Vagina (tissue), 2 donors: ENCODE results near the gene ASH1L. TPM values are rescaled to one million over a fixed set of nuclear protein-coding genes. Genes with fewer than 3 reads are reported as not detected.
"Not testable (repeated sequence)": the region's sequence is repeated elsewhere in the genome, so short reads cannot be mapped to it uniquely, and the experiment has no call there.

Source experiments
- DNase-seq, 2 donors: peaks; one replicate each; pipeline ENCODE4 v3.0.0-alpha.2; 2017; ENCODE audit errors: extremely low spot score in 2 of 2
- H3K27ac ChIP-seq: fragments of 200-600 bp; sonication (generic); one replicate; pipeline ENCODE4 v1.5.1; 2019
- H3K27me3 ChIP-seq: fragments of 200-600 bp; sonication (generic); one replicate; pipeline ENCODE4 v1.5.1; 2019
- H3K36me3 ChIP-seq, 2 donors: fragments of 200-600 bp; sonication (generic); one replicate each; pipeline ENCODE4 v1.5.1; 2017 to 2019
- H3K4me1 ChIP-seq: fragments of 200-600 bp; sonication (generic); one replicate; pipeline ENCODE4 v1.5.1; 2019
- H3K4me3 ChIP-seq, 2 donors: fragments of 200-600 bp; sonication (generic); 1 replicate in 1 of 2; 2 replicates in 1 of 2; pipeline ENCODE4 v1.5.1; 2016 to 2019
- H3K9me3 ChIP-seq: fragments of 200-600 bp; sonication (generic); one replicate; pipeline ENCODE4 v1.5.1; 2019
- POLR2A ChIP-seq, 2 donors: fragments of 450-650 bp; IDR thresholded peaks; one replicate each; pipeline ENCODE4 v1.6.1; 2017; ENCODE audit warnings: antibody characterized with exemption in 2 of 2, mild to moderate bottlenecking in 2 of 2, moderate library complexity in 2 of 2
- POLR2AphosphoS5 ChIP-seq, 2 donors: sonication (generic); formaldehyde crosslinking; IDR thresholded peaks; one replicate each; pipeline ENCODE4 v1.9.0; 2017; ENCODE audit warnings: antibody characterized with exemption in 2 of 2, mild to moderate bottlenecking in 2 of 2, low read depth in 1 of 2; ENCODE audit not compliant: insufficient read depth in 1 of 2
- intact Hi-C: fragments of 100-400 bp; cut with DNase I; formaldehyde crosslinking; loops from one replicate; pipeline ENCODE4 v1.15.1; 2023
- total RNA-seq: library from RNA; depleted of rRNA; stranded (reverse); fragments of >200 nt; gene quantifications from one replicate; pipeline ENCODE4 v1.2.3, GENCODE V29; 2016
- TF ChIP-seq, protein P1 (sequence below), 3 experiments: fragments of 450-650 bp in 2 of 3; fragments of 200-600 bp in 1 of 3; sonication (generic) in 1 of 3; IDR thresholded peaks; one replicate each; pipeline ENCODE4 v1.5.1; 2017 to 2019; ENCODE audit warnings: antibody characterized with exemption in 3 of 3, mild to moderate bottlenecking in 2 of 3, moderate library complexity in 2 of 3

Gene ASH1L
- total RNA-seq, 1 donor from 2014 or later = 74.9 TPM

DNA sequence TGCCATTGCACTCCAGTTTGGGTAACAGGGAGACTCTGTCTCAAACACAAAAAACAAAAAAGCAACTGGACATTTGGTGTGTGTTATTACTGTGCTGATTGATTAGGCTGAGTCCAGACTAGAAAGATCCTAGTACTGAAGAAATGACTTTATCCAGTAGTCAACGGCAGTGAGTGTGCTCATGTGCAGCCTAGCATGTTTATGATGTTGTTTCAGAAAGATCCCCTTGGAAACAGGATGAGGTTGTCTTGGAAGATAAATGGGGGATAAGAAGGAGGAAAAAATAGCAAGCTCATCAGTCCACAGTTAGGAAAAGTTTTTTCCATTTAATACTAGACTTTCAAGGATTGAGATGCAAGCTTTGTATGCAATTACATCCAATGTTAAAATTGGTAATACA, 227.6 kb downstream of the ASH1L start:
- H3K9me3 ChIP-seq = no peaks in the 10 kb centered on the region
- no peak overlapping the region for H3K27ac ChIP-seq
- no peak overlapping the region for H3K4me3 ChIP-seq
- H3K36me3 ChIP-seq = peaks cover 0 to 51% of the 10 kb centered on the region in 2 donors
- TF ChIP-seq POLR2AphosphoS5 (IDR thresholded peaks at IDR 0.05; ENCODE audit: insufficient read depth in 1 of 2, low read depth in 1 of 2) (no peak), POLR2A (IDR thresholded peaks at IDR 0.05) (no peak)
- TF ChIP-seq, protein P1, sequence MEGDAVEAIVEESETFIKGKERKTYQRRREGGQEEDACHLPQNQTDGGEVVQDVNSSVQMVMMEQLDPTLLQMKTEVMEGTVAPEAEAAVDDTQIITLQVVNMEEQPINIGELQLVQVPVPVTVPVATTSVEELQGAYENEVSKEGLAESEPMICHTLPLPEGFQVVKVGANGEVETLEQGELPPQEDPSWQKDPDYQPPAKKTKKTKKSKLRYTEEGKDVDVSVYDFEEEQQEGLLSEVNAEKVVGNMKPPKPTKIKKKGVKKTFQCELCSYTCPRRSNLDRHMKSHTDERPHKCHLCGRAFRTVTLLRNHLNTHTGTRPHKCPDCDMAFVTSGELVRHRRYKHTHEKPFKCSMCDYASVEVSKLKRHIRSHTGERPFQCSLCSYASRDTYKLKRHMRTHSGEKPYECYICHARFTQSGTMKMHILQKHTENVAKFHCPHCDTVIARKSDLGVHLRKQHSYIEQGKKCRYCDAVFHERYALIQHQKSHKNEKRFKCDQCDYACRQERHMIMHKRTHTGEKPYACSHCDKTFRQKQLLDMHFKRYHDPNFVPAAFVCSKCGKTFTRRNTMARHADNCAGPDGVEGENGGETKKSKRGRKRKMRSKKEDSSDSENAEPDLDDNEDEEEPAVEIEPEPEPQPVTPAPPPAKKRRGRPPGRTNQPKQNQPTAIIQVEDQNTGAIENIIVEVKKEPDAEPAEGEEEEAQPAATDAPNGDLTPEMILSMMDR (IDR thresholded peaks at IDR 0.05) = no peak
- intact Hi-C loops = no loop called here
- no peak for DNase-seq
- no peaks in the 10 kb centered on the region for H3K4me1 ChIP-seq
- H3K27me3 ChIP-seq = no peaks in the 10 kb centered on the region

DNA sequence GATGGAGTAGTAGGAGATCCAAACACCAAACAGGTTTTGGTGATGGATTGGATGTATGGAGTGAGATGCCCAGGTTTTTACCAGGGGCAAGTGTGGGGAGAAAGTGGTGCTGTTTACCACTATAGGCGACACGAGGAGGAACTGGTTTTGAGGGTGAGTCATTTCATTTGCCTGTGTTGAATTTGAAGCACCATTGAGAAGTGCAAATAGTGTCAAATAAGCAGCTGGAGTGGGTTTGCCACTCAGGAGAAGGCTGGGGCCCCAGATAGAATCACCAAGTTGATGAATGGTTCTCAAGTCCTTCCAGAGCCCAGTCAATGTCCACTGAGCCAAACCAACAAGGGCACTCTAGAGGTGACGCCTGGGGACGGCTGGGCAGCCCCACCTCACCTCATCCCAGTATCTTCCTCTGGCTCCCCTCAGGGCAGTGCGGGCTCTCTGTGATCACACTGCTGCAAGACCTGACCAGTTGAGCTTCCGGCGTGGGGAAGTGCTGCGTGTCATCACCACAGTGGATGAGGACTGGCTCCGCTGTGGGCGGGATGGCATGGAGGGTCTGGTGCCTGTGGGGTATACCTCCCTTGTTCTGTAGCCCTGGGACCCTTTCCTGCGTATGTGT, 232.5 kb downstream of the ASH1L start:
- DNase-seq = no peak
- H3K27me3 ChIP-seq = no peaks in the 10 kb centered on the region
- intact Hi-C loops = no loop called here
- TF ChIP-seq POLR2A (IDR thresholded peaks at IDR 0.05) (no peak), POLR2AphosphoS5 (IDR thresholded peaks at IDR 0.05; ENCODE audit: insufficient read depth in 1 of 2, low read depth in 1 of 2) (no peak)
- TF ChIP-seq, protein P1 (IDR thresholded peaks at IDR 0.05) = no peak
- H3K27ac ChIP-seq = no peak overlapping the region
- H3K9me3 ChIP-seq = no peaks in the 10 kb centered on the region
- no peak overlapping the region for H3K4me3 ChIP-seq
- peaks cover 0 to 36% of the 10 kb centered on the region in 2 donors for H3K36me3 ChIP-seq
- peaks cover 21% of the 10 kb centered on the region for H3K4me1 ChIP-seq

DNA sequence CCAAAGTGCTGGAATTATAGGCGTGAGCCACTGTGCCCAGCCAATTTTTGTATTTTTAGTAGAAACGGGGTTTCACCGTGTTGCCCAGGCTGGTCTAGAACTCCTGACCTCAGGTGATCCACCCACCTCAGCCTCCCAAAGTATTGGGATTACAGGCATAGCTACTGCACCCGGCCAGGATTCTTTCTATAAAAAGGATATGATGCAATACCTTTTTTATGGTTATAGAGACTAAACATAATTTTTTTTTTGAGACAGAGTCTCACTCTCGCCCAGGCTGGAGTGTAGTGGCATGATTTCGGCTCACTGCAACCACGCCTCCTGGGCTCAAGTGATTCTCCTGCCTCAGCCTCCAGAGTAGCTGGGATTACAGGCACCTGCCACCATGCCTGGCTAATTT, 233.7 kb downstream of the ASH1L start:
- peaks cover 0 to 36% of the 10 kb centered on the region in 2 donors for H3K36me3 ChIP-seq
- H3K27me3 ChIP-seq, DNase-seq, intact Hi-C loops, H3K4me3 ChIP-seq, H3K9me3 ChIP-seq, H3K27ac ChIP-seq: not testable (repeated sequence)
- peaks cover 24% of the 10 kb centered on the region for H3K4me1 ChIP-seq

DNA sequence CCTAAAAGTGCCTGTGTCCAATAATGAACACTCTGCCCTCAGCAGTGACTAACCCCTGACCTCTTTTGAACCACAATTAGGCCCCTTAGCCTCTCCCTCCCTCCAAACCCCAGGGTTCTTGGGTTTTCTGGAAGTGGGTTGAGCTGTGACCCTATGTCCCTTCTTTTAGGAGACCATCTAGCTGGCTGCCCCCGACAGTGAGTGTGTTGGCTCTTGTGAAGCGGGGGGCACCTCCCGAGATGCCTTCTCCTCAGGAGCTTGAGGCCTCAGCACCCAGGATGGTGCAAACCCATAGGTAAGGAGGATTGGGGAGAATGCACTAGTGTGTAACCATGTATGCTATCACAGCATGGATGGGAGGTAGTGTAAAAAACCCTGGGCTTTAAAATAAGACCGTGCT, 234.6 kb downstream of the ASH1L start:
- intact Hi-C loops = no loop called here
- Histone ChIP-seq H3K4me1 (peaks cover 24% of the 10 kb centered on the region), H3K4me3 (no peak overlapping the region), H3K27me3 (no peaks in the 10 kb centered on the region), H3K27ac (no peak overlapping the region), H3K9me3 (no peaks in the 10 kb centered on the region), H3K36me3 (peaks cover 0 to 36% of the 10 kb centered on the region in 2 donors)
- no peak for TF ChIP-seq POLR2AphosphoS5 (IDR thresholded peaks at IDR 0.05; ENCODE audit: insufficient read depth in 1 of 2, low read depth in 1 of 2)
- no peak for TF ChIP-seq POLR2A (IDR thresholded peaks at IDR 0.05)
- TF ChIP-seq, protein P1 (IDR thresholded peaks at IDR 0.05) = no peak
- no peak for DNase-seq

DNA sequence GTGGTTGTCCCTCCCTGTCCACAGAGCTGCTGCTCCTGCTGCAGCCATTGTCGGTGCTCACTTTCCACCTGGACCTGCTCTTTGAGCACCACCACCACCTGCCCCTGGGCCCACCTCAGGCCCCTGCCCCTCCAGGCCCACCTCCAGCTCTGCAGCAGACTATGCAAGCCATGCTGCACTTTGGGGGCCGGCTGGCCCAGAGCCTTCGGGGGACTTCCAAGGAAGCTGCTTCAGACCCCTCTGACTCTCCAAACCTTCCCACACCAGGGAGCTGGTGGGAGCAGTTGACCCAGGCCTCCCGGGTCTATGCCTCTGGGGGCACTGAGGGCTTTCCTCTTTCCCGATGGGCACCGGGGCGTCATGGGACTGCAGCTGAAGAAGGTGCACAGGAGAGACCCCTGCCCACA, 236.0 kb downstream of the ASH1L start:
- DNase-seq = no peak
- no peaks in the 10 kb centered on the region for H3K27me3 ChIP-seq
- peaks cover 0 to 35% of the 10 kb centered on the region in 2 donors for H3K36me3 ChIP-seq
- intact Hi-C loops = no loop called here
- H3K9me3 ChIP-seq = no peaks in the 10 kb centered on the region
- TF ChIP-seq, protein P1 (IDR thresholded peaks at IDR 0.05) = no peak
- TF ChIP-seq POLR2AphosphoS5 (IDR thresholded peaks at IDR 0.05; ENCODE audit: insufficient read depth in 1 of 2, low read depth in 1 of 2) (no peak), POLR2A (IDR thresholded peaks at IDR 0.05) (no peak)
- H3K4me1 ChIP-seq = peaks cover 37% of the 10 kb centered on the region
- H3K4me3 ChIP-seq = no peak overlapping the region
- peak overlapping the region; percentile 99 for H3K27ac ChIP-seq
